Right renal cortex interstitium (tissue), 3 donors: Measurements from ENCODE around the gene PTPRG. TPM values are rescaled to one million over a fixed set of nuclear protein-coding genes. Genes with fewer than 3 reads are reported as not detected.
"Not testable (repeated sequence)": the region's sequence is repeated elsewhere in the genome, so short reads cannot be mapped to it uniquely, and the experiment has no call there.

ENCODE experiments used
- DNase-seq, 3 donors: peaks; one replicate each; pipeline ENCODE4 v3.0.0-alpha.2; 2013; ENCODE audit warnings: low read depth in 3 of 3, low spot score in 2 of 3
- polyA plus RNA-seq, 3 donors: library from polyadenylated mRNA; unstranded; fragments of 120-200 nt; gene quantifications; one replicate each; pipeline ENCODE4 v1.2.1, GENCODE V29; 2013; ENCODE audit not compliant: insufficient read length in 3 of 3

The PTPRG gene
- polyA plus RNA-seq, 3 donors, result 87.3 to 97.7 (median 93.7) TPM

DNA sequence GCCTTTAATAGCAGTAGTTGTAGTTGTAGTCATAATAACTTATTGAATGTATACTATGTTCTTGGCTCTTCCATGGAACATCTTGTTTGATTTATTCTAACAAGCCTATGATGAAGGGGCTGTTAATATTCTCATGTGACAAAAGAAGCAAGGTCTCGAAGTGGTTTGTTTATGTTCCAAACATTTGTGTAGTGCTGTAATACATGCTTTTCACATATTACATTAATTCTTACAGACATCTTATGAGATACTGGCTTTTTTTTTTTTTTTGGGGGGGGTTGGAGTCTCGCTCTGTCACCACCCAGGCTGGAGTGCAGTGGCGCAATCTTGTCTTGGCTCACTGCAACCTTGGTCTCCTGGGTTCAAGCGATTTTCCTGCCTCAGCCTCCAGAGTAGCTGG lies 252.3 kb downstream of the PTPRG start:
- no peak for DNase-seq

DNA sequence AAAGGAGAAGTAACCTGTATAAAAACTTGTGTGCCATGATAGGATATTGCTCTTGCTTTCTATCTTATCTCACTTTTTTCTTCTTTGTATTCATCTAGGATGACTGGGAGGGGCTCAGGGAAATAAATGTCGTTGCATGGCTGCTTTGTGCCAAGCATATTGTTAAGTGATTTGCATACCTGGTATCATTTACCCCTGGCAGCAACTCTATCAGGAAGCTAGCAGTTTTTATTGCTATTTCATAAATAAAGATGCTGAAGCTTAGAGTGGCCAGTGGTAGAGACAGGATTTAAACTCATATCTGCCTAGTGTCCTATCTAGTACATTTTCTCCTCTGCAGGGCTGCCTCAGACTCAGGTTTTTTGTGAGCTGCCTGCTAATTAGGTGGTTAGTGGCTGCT lies 253.3 kb downstream of the PTPRG start:
- no peak for DNase-seq

DNA sequence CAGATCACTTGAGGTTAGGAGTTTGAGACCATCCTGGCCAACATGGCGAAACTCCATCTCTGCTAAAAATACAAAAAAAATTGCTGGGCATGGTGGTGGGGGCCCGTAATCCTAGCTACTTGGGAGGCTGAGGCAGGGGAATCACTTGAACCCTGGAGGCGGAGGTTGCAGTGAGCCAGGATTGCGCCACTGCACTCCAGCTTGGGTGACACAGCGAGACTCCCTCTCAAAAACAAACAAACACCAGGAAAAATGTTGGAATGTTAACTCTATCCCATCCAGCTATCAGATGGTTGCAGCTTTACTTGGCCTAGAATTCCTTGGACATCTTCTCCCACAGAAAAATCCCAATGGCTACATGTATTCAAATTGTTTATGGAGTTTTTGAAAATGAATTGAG lies 254.9 kb downstream of the PTPRG start:
- not testable (repeated sequence) for DNase-seq

DNA sequence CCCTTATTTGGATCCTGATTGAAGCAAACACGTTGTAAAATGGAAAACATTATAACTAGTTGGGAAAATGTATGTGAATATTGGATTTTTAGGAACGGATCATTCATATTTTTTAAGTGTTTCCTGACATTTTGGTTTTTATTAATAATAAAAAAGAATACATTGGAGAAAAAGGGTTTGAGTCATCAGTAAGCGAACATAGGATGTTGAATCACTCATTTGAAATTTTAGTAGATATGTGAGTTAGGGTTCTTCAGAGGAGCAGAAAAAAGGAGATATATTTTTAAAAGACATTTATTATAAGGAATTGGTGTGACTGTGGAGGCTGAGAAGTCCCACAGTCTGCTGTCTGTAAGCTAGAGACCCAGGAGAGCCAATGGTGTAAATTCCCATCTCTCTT lies 258.5 kb downstream of the PTPRG start:
- DNase-seq, result no peak

DNA sequence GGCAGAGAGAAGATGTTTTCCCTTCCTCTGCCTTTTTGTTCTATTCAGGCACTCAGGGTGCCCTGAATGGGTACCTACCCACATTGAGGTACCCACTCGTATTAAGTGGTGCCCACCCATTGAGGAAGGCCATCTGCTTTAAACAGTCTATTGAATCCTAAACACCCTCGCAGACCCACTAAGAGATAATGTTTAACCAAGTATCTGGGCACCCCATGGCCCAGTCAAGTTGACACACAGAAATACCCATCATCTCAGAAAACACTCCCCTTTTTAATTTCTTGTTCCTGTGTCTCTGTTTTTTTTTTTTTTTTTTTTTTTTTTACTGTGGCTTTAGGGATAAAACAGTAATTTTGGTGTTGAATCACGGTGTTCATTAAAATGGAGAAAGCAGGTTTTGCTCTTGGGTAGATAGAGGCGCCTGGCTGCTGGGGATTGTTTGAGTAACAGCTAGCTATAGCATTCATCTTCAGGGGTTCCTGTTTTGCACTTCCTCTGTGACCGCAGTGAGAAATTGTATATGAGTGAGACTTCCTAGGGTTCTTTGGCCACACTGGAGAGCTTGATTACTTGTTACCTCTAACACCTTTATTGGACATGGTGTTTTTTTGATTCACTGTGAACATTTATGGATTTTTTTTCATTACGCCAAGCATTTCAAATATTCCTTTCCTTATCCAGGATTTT lies 259.1 kb downstream of the PTPRG start:
- no peak for DNase-seq

DNA sequence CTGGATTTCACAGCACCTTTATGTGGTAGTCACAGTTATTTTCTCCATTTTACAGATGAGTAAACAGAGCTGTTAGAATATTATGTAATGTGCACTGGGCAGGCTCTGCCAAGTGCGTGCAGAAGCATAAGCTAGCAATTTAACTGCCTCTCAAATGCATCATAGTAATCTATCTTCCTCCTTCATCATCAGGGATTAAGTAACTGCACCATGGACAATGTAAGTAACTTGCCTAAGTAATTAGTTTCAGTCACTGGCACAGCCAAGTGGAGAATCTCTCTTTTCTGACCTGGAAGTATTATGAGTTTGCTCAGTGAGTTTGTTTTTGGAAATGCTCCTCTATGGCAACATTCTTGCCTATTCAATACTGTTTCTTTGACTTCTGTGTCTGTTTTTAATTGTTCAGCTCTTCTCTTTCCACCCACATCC lies 260.5 kb downstream of the PTPRG start:
- DNase-seq, result no peak

DNA sequence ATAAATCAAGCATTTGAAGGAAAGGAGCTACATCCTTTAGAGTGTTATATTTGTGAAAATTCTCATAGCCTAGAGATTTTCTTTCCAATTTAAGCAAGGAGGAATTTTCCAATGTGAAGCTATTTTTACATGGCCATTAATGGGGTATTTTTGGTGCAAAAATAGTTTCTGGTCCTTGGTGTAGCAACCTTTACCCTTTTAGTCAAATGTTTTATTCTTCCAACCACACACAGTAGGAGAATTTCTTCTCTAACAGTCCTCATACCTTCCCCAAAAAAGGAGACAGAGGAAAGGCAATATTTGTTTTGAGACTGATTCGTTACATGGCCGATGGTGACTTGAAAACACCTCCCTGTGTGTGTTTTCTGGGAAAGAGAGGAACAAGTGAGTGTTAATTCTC lies 261.2 kb downstream of the PTPRG start:
- no peak for DNase-seq

DNA sequence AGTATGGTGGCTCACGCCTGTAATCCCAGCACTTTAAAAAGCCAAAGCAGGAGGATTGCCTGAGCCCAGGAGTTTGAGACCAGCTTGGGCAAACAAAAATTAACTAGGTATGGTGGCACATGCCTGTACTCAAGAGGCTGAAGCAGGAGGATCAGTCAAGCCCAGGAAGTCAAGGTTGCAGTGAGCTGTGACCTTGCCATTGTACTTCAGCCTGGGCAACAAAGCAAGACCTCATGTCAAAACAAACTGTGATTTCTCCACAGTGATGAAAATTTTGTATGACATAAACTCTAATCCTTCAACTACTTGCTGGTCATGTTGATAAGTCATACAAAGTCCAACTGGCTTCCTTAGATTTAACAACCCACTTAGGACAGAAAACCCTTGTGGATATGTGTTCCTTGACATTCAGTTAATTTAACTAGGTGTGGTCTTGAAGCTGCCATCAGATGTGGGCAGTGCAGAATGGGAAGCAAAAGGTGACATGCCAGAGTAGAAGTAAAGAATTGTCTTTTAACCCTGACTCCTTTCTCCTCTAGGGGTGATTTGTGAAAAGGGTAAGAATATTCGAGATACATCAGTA lies 263.3 kb downstream of the PTPRG start:
- DNase-seq, result no peak

DNA sequence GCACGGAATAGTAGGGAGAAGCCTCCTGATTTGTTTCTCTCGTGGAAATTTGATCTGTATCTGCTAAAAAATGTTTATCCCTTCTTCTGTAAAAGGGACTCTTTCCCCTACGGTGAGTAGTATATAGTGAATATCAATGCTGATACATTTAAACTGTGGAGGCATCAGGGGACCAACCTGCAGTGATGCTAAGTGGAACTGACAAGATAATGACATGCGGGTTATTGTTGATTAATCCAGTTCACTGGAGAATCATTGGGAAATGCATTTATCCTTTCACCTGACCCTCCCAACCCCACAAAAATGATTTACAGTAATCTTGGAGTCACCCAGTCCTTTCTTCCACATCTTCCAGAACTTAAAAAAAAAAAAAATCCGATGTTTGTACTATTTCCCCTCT lies 264.8 kb downstream of the PTPRG start:
- DNase-seq, result no peak

DNA sequence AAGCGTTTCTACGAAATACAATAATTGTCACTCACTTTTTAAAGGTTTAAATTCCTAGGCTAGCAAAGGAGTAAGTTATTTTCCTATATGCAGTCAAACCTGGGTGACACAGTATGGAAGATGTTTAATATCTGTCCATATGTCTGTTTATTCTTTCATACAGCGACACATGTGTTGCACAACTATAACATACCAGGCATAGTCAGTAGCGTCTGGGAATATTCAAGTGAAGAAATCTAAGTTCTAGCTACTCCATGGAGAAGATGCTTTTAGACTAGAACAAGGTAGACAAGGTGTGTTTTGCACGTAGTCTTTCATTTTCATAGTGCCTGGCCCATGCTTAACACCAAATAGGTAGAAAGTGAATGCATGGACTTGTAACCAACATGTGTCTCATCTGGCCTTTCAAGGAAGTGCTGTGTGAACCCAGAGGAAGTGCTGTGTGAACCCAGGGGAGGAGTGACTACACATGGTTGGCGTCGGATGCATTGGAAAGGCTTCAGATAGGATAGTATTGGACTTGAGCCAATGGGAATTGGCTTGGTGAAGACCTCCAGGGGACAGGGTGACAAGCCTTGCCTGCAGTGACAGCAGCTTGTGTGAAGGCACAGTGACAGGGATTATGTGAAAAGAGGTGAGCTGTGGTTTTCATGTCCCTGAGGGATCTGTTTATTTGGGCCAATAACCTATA lies 267.0 kb downstream of the PTPRG start:
- no peak for DNase-seq

DNA sequence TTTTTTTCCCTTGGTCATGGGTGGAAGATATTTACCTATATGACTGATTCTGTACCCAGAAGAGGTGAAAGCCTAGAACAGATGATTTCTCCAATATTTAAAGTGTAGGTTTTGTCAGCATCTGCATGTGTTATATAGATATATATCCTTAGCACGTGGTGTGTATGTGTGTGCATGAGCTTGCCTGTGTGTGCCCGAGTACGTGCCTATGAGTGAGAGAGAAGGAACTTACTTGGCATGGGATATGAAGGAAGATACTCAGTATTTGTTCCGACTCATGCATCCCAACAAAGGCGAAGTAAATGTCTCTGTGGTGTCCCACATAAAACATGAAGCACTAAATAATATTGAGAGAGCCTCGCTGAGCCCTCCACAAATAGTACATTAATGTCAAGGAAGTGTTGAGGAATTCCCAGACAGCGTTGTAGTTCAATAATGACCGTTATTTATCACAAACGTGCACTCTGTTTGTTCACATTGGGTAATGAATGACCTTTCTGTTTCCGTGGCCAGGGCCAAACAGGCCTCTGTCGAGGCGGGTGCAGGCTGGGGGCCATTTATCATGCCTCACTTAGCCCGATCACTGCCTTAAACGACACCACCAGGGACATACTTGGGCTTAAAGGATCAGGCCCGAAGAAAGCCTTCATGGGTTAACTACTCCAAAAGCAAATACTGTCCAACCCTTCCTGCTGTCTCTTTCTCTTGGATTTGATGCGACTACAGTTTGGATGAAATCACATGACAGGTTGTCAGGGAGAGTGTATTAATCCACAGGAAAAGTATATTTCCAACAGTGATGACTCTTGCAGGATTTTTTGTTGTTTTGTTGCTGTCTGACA lies 267.7 kb downstream of the PTPRG start:
- DNase-seq, result no peak

DNA sequence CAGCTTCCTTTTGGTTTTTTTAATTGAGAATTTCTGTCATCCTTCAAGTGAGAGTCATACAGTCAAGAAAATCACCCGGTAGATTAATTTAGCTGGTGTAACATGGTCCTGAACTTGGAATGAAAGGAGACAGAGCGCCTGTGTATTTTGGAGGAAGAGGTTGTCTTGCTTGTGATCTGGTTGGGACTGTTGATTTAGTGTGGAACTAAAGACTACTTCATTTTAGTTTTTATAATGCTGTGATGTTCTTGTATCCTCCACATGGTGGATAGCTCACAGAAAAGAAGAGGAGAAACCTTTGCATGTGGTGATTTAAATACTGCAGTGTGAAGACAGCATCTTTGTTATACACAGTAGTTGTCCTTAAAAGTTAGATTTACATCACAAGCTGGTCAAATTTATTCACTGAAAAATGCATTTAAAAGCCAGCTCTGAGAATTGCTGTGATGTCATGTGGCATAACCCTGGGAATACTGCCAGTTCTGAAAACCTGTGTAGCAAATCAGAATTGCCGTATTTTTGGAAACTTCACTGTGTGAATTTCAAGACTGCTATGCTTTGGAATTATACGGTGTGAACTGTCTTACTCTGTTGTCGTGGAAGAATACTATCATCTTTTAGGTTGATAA lies 268.5 kb downstream of the PTPRG start:
- no peak for DNase-seq

DNA sequence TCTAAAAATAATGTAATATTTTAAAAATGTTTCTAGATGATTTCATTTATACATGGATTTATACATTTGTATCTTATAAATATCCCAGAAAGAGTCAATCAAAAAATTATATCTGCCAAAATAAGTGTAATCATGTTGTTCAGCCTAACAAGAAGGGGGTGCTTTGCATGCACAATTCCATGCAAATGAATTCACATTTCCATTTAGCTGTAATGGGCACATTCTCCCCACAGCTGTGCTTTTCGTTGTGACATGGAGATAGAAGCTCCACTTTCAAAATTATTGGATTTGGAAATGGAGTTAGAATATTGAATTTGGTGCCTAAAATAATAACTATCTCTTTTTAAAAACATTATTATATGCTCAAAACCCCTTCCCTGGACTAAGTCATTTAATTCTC lies 270.6 kb downstream of the PTPRG start:
- DNase-seq, result no peak

DNA sequence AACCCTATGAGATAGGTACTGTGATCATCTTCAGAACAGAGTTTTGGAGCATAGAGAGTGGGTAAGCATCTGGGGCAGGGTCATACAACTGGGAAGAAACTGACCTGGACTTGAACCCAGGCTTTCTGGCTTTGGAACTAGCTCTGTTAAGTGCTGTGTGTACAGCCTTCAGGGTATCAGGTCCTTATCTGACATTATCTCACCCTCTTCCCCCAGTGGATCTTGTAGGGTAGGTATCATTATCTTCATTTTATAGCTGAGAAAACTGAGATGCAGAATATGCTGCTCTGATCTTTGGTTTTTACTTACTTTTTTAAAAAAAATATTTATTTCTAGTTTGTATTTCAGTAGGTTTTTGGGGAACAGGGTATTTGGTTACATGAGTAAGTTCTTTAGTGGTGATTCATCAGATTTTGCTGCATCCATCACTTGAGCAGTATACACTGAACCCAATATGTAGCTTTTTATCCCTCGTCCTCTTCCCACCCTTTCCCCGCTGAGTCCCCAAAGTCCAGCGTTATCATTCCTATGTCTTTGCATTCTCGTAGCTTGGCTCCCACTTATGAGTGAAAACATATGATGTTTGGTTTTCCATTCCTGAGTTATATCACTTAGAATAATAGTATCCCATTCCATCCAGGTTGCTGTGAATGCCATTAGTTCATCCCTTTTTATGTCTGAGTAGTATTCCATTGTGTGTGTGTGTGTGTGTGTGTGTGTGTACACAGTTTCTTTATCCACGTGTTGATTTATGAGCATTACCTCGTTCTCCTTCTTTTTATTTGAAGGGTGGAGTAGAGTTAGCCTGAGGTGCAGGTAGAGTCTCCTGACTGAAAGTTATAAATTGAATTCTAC lies 271.2 kb downstream of the PTPRG start:
- DNase-seq, result no peak

DNA sequence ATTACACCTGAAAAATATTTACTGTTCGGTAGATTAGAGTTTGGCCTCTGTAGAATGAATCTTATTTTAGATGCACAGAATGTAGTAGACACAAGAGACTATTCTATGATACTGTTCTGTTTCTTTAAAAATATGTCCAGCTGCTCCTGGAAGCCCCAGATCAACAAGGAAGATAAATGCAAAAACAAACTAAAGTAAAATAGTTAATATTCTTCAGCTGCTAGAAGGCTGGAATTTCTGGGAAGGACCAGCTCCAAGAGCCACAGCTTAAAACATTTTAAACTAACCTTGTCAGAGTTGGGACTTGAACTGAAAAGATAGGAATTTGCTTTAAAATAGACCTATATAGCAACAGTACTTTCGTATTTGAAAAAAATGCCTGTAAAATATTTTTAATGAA lies 277.9 kb downstream of the PTPRG start:
- DNase-seq, result no peak

DNA sequence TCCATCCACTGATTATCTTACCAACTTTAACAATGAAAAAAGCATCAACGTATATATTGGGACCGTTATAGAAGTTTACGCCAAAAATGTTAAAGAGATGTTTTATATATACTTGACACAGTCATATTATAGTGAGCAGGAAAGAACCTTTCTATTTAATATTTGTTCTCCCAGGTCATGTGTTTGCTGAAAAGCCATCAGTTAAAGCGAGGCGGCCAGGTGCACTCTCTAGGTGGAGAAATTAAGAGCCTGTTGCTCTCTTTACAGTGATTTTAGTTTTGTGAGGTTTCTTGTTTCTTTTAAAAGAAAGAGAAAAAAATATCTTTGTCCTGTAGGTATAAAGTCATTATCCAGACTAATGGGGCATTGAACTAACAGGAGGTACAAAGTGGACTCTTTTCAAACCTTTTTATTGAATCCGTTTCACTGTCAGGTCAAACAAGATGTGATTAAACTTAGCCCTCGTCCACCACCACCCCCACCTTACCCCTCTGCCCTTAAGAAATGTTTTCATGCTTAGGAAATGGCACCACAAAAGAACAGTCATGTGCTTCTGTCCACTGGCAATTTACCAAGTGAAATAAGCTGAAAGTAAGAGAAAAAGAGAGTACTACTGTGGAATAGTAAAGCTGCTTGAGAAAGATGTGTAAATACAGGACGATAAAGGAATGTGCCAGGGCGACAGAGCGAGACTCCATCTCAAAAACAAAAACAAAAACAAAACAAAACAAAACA lies 279.9 kb downstream of the PTPRG start:
- DNase-seq, result no peak

DNA sequence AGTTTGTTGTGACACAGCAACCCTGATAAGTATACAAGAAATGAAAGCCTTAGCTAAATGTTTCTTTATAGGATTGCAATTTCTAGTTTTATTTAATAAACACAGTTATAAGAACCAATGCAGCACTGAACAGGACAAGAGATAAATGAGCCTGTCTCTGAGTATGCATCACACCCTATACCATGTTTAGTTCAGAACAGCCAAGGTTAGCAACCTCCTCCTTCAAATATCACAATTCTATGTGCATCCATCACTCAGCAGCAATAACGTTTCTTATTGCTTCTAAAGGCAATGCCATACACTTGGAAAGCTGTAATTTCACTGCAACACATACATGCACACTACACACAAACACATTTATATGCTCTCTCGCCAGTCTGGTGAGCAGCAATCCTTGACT lies 280.6 kb downstream of the PTPRG start:
- DNase-seq, result no peak

DNA sequence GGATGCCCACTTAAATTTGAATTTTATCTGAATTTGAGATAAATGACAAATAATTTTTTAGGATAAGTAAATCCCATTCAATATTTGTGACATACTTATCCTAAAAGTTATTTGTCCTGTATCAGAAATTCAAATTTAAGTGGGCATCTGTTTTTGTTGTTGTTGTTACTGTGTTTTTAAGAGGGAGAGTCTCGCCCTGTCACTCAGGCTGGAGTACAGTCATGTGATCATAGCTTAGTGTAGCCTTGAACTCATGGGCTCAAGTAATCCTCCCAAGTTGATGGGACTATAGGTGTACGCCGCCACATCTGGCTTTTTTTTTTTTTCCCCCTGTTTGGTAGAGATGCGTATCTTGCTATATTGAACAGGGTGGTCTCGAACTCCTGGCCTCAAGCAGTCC lies 283.0 kb downstream of the PTPRG start:
- no peak for DNase-seq

DNA sequence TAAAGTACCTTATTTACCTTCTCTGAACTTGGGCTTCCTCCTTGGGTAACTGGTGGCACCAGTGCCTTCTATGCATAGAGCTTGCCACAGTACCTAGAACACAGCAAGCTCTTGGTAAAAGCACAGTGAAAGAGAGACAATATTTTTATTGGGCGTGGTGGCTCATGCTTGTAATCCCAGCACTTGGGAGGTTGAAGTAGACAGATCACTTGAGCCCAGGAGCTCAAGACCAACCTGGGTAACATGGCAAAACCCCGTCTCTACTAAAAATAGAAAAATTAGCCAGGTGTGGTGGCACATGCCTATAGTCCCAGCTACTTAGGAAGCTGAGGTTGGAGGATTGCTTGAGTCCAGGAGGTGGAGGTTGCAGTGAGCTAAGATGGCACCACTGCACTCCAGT lies 285.1 kb downstream of the PTPRG start:
- DNase-seq, result no peak
